ENCODE data around the gene IGFL1. TPM values are rescaled to one million over a fixed set of nuclear protein-coding genes. Genes with fewer than 3 reads are reported as not detected.
"Not testable (repeated sequence)": the region's sequence is repeated elsewhere in the genome, so short reads cannot be mapped to it uniquely, and the experiment has no call there.

IGFL1 gene
- total RNA-seq, 1 donor: not detected

DNA sequence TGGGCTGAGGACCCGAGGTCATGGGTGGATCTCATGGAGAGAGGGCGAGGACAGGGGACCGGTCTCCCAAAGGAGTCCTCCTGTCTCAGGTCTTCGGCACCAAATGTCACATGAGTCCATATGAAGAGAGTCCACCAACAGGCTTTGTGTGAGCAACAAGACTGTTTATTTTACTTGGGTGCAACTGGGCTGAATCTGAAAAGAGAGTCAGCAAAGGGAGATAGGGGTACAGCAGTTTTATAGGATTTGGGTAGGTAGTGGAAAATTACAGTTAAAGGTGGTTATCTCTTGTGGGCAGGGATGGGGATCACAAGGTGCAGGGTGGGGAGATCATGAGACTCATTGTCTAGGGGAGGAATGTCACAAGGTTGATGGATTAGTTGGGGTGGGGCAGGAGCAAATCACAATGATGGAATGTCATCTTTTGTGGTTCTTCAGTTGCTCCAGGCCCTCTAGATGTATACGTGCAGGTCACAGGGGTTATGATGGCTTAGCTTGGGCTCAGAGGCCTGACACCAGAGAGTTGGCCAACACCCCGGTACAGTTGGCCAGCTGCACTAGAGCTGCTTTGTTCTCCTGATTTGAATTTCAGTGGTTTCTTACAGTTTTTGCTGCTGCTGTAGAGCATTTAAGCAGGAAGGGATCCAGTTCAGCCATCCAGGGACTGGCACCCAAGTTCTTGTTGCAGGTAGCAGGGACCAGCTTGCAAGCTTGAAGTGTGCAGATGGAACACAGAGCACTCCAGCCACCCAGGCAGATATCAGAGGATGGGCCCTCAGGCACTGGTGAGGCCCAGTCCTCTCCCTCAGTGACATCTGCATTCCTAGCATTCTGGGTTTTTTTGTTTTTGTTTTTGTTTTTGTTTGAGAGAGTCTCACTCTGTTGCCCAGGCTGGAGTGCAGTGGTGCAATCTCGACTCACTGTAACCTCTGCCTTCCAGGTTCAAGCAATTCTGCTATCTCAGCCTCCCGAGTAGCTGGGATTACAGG lies 26.4 kb upstream of the IGFL1 start:
- DNase-seq (ENCODE audit: low read depth): no peak
- TF ChIP-seq, protein P1, sequence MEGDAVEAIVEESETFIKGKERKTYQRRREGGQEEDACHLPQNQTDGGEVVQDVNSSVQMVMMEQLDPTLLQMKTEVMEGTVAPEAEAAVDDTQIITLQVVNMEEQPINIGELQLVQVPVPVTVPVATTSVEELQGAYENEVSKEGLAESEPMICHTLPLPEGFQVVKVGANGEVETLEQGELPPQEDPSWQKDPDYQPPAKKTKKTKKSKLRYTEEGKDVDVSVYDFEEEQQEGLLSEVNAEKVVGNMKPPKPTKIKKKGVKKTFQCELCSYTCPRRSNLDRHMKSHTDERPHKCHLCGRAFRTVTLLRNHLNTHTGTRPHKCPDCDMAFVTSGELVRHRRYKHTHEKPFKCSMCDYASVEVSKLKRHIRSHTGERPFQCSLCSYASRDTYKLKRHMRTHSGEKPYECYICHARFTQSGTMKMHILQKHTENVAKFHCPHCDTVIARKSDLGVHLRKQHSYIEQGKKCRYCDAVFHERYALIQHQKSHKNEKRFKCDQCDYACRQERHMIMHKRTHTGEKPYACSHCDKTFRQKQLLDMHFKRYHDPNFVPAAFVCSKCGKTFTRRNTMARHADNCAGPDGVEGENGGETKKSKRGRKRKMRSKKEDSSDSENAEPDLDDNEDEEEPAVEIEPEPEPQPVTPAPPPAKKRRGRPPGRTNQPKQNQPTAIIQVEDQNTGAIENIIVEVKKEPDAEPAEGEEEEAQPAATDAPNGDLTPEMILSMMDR (IDR thresholded peaks at IDR 0.05; ENCODE audit: insufficient read depth, low read depth, low read length): no peak
- H3K4me3 ChIP-seq (ENCODE audit: low read depth, low read length): no peak overlapping the region

DNA sequence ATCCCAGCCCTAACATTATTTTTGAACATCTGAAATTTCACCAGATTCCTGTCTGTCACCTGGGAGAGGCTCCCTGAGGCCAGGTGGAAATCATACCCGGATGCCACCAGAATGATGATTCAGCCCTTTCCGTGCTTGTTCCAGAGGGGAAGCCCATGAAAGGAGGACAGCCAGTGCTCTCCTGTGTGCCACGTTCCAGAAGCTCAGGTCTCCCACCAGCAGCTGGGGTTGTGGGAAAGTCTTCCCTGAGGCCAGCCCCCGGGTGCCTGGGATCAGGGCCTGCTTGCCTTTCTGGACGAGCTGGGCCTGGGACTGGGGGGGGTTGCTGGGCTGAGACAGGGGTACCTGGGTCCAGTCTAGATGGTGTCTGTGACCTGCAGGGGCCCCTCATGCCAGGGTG lies 25.5 kb upstream of the IGFL1 start:
- no peak for DNase-seq (ENCODE audit: low read depth)
- TF ChIP-seq, protein P1 (IDR thresholded peaks at IDR 0.05; ENCODE audit: insufficient read depth, low read depth, low read length): no peak
- no peak overlapping the region for H3K4me3 ChIP-seq (ENCODE audit: low read depth, low read length)

GRCh38 chr19:46205183-46205984 lies 24.2 kb upstream of the IGFL1 start:
- DNase-seq (ENCODE audit: low read depth): no peak
- TF ChIP-seq, protein P1 (IDR thresholded peaks at IDR 0.05; ENCODE audit: insufficient read depth, low read depth, low read length): no peak

GRCh38 chr19:46206176-46206575 lies 23.4 kb upstream of the IGFL1 start:
- TF ChIP-seq, protein P1 (IDR thresholded peaks at IDR 0.05; ENCODE audit: insufficient read depth, low read depth, low read length): no peak
- no peak overlapping the region for H3K4me3 ChIP-seq (ENCODE audit: low read depth, low read length)
- DNase-seq (ENCODE audit: low read depth): no peak

More at GRCh38 chr19:46205183-46205984, 24.2 kb upstream of the IGFL1 start:
- H3K4me3 ChIP-seq (ENCODE audit: low read depth, low read length): no peak overlapping the region

GRCh38 chr19:46206682-46207081 lies 22.9 kb upstream of the IGFL1 start:
- TF ChIP-seq, protein P1 (IDR thresholded peaks at IDR 0.05; ENCODE audit: insufficient read depth, low read depth, low read length): no peak
- DNase-seq (ENCODE audit: low read depth): no peak
- no peak overlapping the region for H3K4me3 ChIP-seq (ENCODE audit: low read depth, low read length)

DNA sequence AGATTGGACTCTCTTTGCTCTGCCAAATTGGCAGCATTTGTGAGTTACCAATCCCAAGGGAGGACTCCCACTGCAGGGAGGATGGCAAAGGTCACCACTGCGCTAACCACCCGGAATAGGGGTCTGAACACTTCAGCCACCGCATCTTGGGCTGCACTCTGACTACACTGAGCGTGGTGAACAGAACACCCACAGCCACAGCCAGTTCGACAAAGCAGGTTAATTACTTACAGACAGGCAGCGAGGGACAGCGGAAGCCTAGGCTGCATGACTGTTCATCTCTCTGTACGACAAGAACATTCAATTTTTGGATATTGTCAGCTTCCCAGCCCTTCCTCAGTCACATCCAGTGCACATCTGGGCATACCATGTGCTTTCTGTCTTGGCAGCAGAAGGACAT lies 21.7 kb upstream of the IGFL1 start:
- not testable (repeated sequence) for DNase-seq (ENCODE audit: low read depth)

GRCh38 chr19:46209051-46209450 lies 20.5 kb upstream of the IGFL1 start:
- TF ChIP-seq, protein P1 (IDR thresholded peaks at IDR 0.05; ENCODE audit: insufficient read depth, low read depth, low read length): no peak
- H3K4me3 ChIP-seq (ENCODE audit: low read depth, low read length): no peak overlapping the region
- DNase-seq (ENCODE audit: low read depth): no peak

More for the DNA sequence above, 21.7 kb upstream of the IGFL1 start:
- not testable (repeated sequence) for H3K4me3 ChIP-seq (ENCODE audit: low read depth, low read length)

All from fibroblast of villous mesenchyme (primary cell).